Cerebellar cortex (tissue), 1 donor: Measurements from ENCODE around the gene ATG9A.
"Not testable (repeated sequence)": the region's sequence is repeated elsewhere in the genome, so short reads cannot be mapped to it uniquely, and the experiment has no call there.

Experiments
- DNase-seq: peaks from one replicate; pipeline ENCODE4 v3.0.0-alpha.2; 2015; ENCODE audit warnings: low spot score

The ATG9A gene

GRCh38 chr2:219205165-219205538, 24.3 kb downstream of the ATG9A start:
- DNase-seq, result no peak

GRCh38 chr2:219204425-219205164, 24.8 kb downstream of the ATG9A start:
- no peak for DNase-seq

GRCh38 chr2:219201331-219201730, 28.1 kb downstream of the ATG9A start:
- DNase-seq, result not testable (repeated sequence)

GRCh38 chr2:219200502-219201326, 28.7 kb downstream of the ATG9A start:
- not testable (repeated sequence) for DNase-seq

- DNase-seq, result no peak
Measured at GRCh38 chr2:219199470-219200211, 29.8 kb downstream of the ATG9A start.

GRCh38 chr2:219198974-219199373, 30.5 kb downstream of the ATG9A start:
- DNase-seq, result no peak

- no peak for DNase-seq
Measured at GRCh38 chr2:219197388-219197787, 32.0 kb downstream of the ATG9A start.

GRCh38 chr2:219186754-219187456, 42.5 kb downstream of the ATG9A start:
- no peak for DNase-seq

- DNase-seq, result peak; percentile 96
Measured at GRCh38 chr2:219184121-219184520, 45.3 kb downstream of the ATG9A start.

- no peak for DNase-seq
Measured at GRCh38 chr2:219183151-219183772, 46.2 kb downstream of the ATG9A start.

- DNase-seq, result no peak
Measured at GRCh38 chr2:219182331-219183150, 46.9 kb downstream of the ATG9A start.

GRCh38 chr2:219181531-219181930, 47.9 kb downstream of the ATG9A start:
- DNase-seq, result no peak

GRCh38 chr2:219180961-219181360, 48.5 kb downstream of the ATG9A start:
- DNase-seq, result no peak

GRCh38 chr2:219179601-219180465, 49.6 kb downstream of the ATG9A start:
- DNase-seq, result no peak

GRCh38 chr2:219178377-219179175, 50.9 kb downstream of the ATG9A start:
- DNase-seq, result peak; percentile 20

- DNase-seq, result peak; percentile 84
Measured at GRCh38 chr2:219177552-219178376, 51.7 kb downstream of the ATG9A start, which contains the start of gene RETREG2. Gene RETREG2, plus strand, starts transcription at chr2:219178275. Its CDS starts 78 bp downstream, at chr2:219178353.

- peak; percentile 82 for DNase-seq
Measured at GRCh38 chr2:219176818-219177551, 52.5 kb downstream of the ATG9A start, which contains the start of gene CNPPD1. Gene CNPPD1, minus strand, starts transcription at chr2:219176925. Its CDS starts 97 bp downstream, at chr2:219176828.
